Sigmoid colon (tissue), 7 donors: ENCODE results near the gene IL1RN. TPM values are rescaled to one million over a fixed set of nuclear protein-coding genes. Genes with fewer than 3 reads are reported as not detected.

ENCODE experiments used
- DNase-seq: peaks from one replicate; pipeline ENCODE4 v3.0.0-alpha.2; 2019
- H3K27ac ChIP-seq, 4 donors: fragments of 200-600 bp; sonication (generic); one replicate each; pipeline ENCODE4 v1.5.1; 2016 to 2019; ENCODE audit warnings: mild to moderate bottlenecking in 1 of 4
- H3K27me3 ChIP-seq, 3 donors: fragments of 200-600 bp; sonication (generic); one replicate each; pipeline ENCODE4 v1.5.1; 2019; ENCODE audit warnings: mild to moderate bottlenecking in 1 of 3
- H3K36me3 ChIP-seq, 4 donors: fragments of 200-600 bp; sonication (generic); one replicate each; pipeline ENCODE4 v1.5.1; 2016 to 2019
- H3K4me1 ChIP-seq, 4 donors: fragments of 200-600 bp; sonication (generic); one replicate each; pipeline ENCODE4 v1.5.1; 2017 to 2019
- H3K4me3 ChIP-seq, 4 donors: fragments of 200-600 bp; sonication (generic); one replicate each; pipeline ENCODE4 v1.5.1; 2017 to 2019; ENCODE audit warnings: mild to moderate bottlenecking in 2 of 4, moderate library complexity in 1 of 4
- H3K9me3 ChIP-seq, 4 donors: fragments of 200-600 bp in 3 of 4; sonication (generic) in 3 of 4; one replicate each; pipeline versions ENCODE4 v1.5.1 to v1.6.1; 2013 to 2019
- EP300 ChIP-seq, 4 donors: sonication (generic); formaldehyde crosslinking; IDR thresholded peaks; one replicate each; pipeline ENCODE4 v1.6.1; 2017; ENCODE audit warnings: antibody characterized with exemption in 4 of 4
- POLR2A ChIP-seq, 2 donors: fragments of 450-650 bp; IDR thresholded peaks; one replicate each; pipeline ENCODE4 v1.6.1; 2016; ENCODE audit warnings: antibody characterized with exemption in 2 of 2, mild to moderate bottlenecking in 2 of 2, moderate library complexity in 2 of 2
- POLR2AphosphoS5 ChIP-seq, 4 donors: sonication (generic); formaldehyde crosslinking; IDR thresholded peaks; one replicate each; pipeline ENCODE4 v1.6.1; 2017; ENCODE audit warnings: antibody characterized with exemption in 4 of 4
- WGBS, 2 donors: extraction: QIAGEN DNeasy Blood & Tissue Kit; methylation state at CpG; one replicate each; pipeline ENCODE4 v1.1.7; 2013; 5-methylcytosine and 5-hydroxymethylcytosine counted together
- intact Hi-C: fragments of 100-400 bp; cut with DNase I; formaldehyde crosslinking; loops from one replicate; pipeline ENCODE4 v1.15.1; 2023
- polyA plus RNA-seq, 3 donors: library from polyadenylated mRNA; stranded (reverse); fragments of 200-250 nt; gene quantifications; one replicate each; pipeline ENCODE4 v1.2.3, GENCODE V29; 2013
- total RNA-seq, 4 donors: library from RNA; depleted of rRNA; stranded (reverse); fragments of >200 nt; gene quantifications; one replicate each; pipeline ENCODE4 v1.1.0, GENCODE V29; 2016
- TF ChIP-seq, protein P1 (sequence below), 4 experiments: fragments of 450-650 bp in 3 of 4; fragments of 200-600 bp in 1 of 4; IDR thresholded peaks; one replicate each; pipeline ENCODE4 v1.5.1; 2016 to 2019; ENCODE audit warnings: antibody characterized with exemption in 4 of 4, mild to moderate bottlenecking in 3 of 4, moderate library complexity in 2 of 4
- donor health status: healthy with polysubstance abuse.
- donor health status: Bipolar disorder and iron deficiency.
- donor health status: healthy.

IL1RN gene
- total and polyA plus RNA-seq, 7 donors = 0.55 to 19.9 (median 6.6) TPM; not detected in 2

DNA sequence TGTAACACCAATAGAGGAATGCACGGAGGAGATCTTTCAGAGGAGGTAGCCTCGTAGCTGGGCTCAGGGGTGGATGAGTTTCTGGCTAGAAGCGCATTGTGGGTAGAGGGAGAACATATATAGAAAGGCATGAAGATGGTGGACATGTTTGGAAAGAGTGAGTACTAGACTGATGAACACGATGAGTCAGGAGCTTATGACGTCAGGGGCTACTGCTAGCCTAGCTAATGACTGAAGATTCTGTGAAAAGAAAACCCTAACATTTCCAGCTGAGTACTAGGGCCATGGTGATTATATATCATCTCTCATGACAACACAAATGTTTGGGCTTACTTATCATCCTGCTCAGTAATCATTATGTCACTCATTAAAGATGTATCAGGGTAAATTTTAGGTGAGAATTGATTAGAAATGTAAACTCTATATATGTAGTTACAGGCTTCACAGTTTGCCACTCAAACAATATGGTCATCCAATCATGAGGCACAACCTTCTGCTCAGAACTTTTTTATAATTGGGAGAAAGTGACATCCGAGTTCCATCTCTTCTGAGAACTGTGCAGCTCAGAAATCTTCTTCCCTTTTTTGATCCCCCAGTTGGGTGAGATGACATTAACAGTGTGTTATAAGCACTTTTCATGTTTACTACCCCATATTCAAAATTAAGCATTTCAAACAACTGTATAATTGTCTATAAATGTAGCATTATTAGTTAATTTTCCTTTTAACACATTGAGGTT is 22.2 kb upstream of the IL1RN start:
- TF ChIP-seq POLR2AphosphoS5 (IDR thresholded peaks at IDR 0.05) = no peak
- TF ChIP-seq, protein P1, sequence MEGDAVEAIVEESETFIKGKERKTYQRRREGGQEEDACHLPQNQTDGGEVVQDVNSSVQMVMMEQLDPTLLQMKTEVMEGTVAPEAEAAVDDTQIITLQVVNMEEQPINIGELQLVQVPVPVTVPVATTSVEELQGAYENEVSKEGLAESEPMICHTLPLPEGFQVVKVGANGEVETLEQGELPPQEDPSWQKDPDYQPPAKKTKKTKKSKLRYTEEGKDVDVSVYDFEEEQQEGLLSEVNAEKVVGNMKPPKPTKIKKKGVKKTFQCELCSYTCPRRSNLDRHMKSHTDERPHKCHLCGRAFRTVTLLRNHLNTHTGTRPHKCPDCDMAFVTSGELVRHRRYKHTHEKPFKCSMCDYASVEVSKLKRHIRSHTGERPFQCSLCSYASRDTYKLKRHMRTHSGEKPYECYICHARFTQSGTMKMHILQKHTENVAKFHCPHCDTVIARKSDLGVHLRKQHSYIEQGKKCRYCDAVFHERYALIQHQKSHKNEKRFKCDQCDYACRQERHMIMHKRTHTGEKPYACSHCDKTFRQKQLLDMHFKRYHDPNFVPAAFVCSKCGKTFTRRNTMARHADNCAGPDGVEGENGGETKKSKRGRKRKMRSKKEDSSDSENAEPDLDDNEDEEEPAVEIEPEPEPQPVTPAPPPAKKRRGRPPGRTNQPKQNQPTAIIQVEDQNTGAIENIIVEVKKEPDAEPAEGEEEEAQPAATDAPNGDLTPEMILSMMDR (IDR thresholded peaks at IDR 0.05) = no peak
- TF ChIP-seq EP300 (IDR thresholded peaks at IDR 0.05) = no peak
- TF ChIP-seq POLR2A (IDR thresholded peaks at IDR 0.05) = no peak
- H3K4me3 ChIP-seq = no peak overlapping the region
- no peak overlapping the region for H3K27ac ChIP-seq
- intact Hi-C loops = no loop called here
- no peak for DNase-seq
- no peaks in the 10 kb centered on the region for H3K36me3 ChIP-seq
- H3K9me3 ChIP-seq = no peaks in the 10 kb centered on the region
- no peaks in the 10 kb centered on the region for H3K27me3 ChIP-seq
- no peaks in the 10 kb centered on the region for H3K4me1 ChIP-seq
- 72 to 86% methylated on average over 6 of the region's 6 CpGs for whole genome bisulfite sequencing, 2 donors

DNA sequence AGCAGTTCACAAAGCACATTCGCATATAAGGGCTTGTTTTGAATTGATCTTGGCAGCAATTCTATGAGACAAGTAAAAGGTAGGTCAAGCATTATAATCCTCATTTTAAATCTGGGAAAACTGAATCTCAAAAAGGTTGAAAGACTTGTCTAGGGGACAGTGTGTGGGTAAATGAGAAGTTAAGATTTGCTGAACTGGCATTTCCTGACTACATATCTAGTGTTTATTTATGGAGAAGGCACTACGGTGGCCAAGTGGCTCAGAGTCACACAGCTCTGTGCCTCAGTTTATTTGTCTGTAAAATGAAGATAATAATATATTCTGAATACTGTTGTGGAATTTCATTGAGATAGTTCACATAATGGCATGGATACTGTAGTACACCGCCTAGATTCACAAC is 16.3 kb upstream of the IL1RN start:
- TF ChIP-seq POLR2AphosphoS5 (IDR thresholded peaks at IDR 0.05) (no peak), EP300 (IDR thresholded peaks at IDR 0.05) (no peak), POLR2A (IDR thresholded peaks at IDR 0.05) (no peak)
- TF ChIP-seq, protein P1 (IDR thresholded peaks at IDR 0.05) = no peak
- DNase-seq = no peak
- Histone ChIP-seq H3K4me1 (no peaks in the 10 kb centered on the region), H3K4me3 (no peak overlapping the region), H3K27ac (no peak overlapping the region), H3K36me3 (no peaks in the 10 kb centered on the region), H3K9me3 (no peaks in the 10 kb centered on the region), H3K27me3 (no peaks in the 10 kb centered on the region)
- WGBS, 2 donors = 75 to 79% methylated on average over 3 of the region's 3 CpGs
- intact Hi-C loops = no loop called here

DNA sequence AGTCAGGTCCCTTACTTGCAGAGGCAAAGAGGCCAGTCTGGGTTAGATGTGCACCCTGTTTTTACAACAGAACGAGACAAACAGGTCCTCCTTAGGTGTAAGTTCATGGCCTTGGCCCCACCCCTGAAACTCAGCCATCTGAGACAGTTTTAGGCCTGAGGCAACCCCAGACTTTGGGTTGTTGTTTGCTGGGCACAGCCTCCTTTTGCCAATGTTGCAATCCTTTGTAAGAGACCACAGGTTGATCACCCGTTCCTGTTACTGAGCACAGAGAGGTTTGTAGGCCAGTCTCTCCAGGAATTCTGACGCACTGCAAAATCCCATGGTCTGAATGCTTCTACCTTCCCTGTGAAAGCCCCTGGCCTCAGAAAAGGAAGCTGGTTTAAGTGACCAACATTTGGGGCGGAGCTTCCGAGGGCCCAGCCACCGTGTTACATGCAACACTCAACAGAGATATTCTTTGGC is 15.5 kb upstream of the IL1RN start:
- Histone ChIP-seq H3K4me3 (no peak overlapping the region), H3K27me3 (no peaks in the 10 kb centered on the region), H3K9me3 (no peaks in the 10 kb centered on the region), H3K36me3 (no peaks in the 10 kb centered on the region), H3K4me1 (no peaks in the 10 kb centered on the region), H3K27ac (no peak overlapping the region)
- no peak for DNase-seq
- 66 to 73% methylated on average over 6 of the region's 6 CpGs for WGBS, 2 donors
- intact Hi-C loops = no loop called here
- TF ChIP-seq, protein P1 (IDR thresholded peaks at IDR 0.05) = no peak

DNA sequence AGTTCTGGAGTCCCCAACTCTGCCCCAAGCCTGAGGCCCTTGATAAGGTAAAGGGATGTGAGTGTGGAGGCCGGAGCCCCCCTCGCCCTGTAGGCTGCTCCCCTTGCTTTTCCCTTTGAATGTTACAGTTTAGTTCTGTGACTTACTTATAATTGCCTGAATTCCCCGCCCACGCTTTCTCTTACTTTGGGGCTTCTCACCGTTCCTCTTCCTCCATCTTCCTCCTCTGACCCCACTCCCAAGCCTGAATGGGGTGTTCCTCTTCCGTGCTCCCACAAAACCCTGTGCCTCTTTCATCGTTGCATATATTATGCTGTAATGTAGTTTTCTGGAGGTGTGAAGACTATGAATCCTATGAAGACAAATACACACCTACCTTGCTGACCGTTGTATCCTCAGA is 15.0 kb upstream of the IL1RN start:
- H3K27me3 ChIP-seq = no peaks in the 10 kb centered on the region
- no peak overlapping the region for H3K27ac ChIP-seq
- TF ChIP-seq EP300 (IDR thresholded peaks at IDR 0.05) (no peak), POLR2AphosphoS5 (IDR thresholded peaks at IDR 0.05) (no peak)
- H3K4me1 ChIP-seq = no peaks in the 10 kb centered on the region
- intact Hi-C loops = no loop called here
- no peak overlapping the region for H3K4me3 ChIP-seq
- H3K36me3 ChIP-seq = no peaks in the 10 kb centered on the region
- no peak for DNase-seq
- H3K9me3 ChIP-seq = no peaks in the 10 kb centered on the region
- 89 to 92% methylated on average over 8 of the region's 8 CpGs for WGBS, 2 donors

DNA sequence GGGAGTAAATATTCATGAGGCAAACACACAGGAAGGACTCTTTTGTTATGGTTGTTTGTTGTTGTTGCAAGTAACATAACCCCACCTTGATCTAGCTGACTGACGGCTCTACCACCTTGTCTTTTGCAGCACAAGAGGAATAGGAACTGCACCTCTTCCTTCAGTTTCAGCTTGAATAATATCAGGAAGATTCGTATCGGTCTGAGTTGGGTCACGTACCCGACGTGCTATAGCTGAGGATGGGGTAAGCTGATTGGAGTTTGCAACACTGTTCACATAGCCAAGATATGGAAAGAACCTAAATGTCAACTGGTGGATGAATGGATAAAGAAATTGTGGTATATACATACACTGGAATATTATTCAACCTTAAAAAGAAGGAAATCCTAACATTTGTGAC is 14.5 kb upstream of the IL1RN start:
- WGBS, 2 donors = 77 to 93% methylated on average over 6 of the region's 6 CpGs
- intact Hi-C loops = no loop called here

More for the DNA sequence above, 14.5 kb upstream of the IL1RN start:
- H3K27ac ChIP-seq = no peak overlapping the region
- no peak for DNase-seq
- H3K4me3 ChIP-seq = no peak overlapping the region
- H3K36me3 ChIP-seq = no peaks in the 10 kb centered on the region
- no peaks in the 10 kb centered on the region for H3K27me3 ChIP-seq
- no peaks in the 10 kb centered on the region for H3K9me3 ChIP-seq
- TF ChIP-seq, protein P1 (IDR thresholded peaks at IDR 0.05) = no peak
- TF ChIP-seq POLR2A (IDR thresholded peaks at IDR 0.05) (no peak), POLR2AphosphoS5 (IDR thresholded peaks at IDR 0.05) (no peak), EP300 (IDR thresholded peaks at IDR 0.05) (no peak)
- H3K4me1 ChIP-seq = no peaks in the 10 kb centered on the region
